GM18951 (cell line): Measurements from ENCODE around the gene ASCC2.
A peak's percentile ranks its signal among the peaks of the same experiment; 100 is the strongest.

Source experiments
- POLR2A ChIP-seq: IDR thresholded peaks from 4 replicates; pipeline ENCODE4 v1.6.1; 2011; ENCODE audit warnings: mild to moderate bottlenecking; ENCODE audit not compliant: insufficient read length, insufficient read depth; ENCODE audit errors: extremely low read depth
- in situ Hi-C: fragments of 300-500 bp; cut with MboI; formaldehyde crosslinking; loops from one replicate; pipeline ENCODE4 v1.12.0; 2022; ENCODE audit warnings: low sequenced_read_pairs, mixed read lengths, inconsistent platforms; ENCODE audit not compliant: unreplicated experiment

The ASCC2 gene

DNA sequence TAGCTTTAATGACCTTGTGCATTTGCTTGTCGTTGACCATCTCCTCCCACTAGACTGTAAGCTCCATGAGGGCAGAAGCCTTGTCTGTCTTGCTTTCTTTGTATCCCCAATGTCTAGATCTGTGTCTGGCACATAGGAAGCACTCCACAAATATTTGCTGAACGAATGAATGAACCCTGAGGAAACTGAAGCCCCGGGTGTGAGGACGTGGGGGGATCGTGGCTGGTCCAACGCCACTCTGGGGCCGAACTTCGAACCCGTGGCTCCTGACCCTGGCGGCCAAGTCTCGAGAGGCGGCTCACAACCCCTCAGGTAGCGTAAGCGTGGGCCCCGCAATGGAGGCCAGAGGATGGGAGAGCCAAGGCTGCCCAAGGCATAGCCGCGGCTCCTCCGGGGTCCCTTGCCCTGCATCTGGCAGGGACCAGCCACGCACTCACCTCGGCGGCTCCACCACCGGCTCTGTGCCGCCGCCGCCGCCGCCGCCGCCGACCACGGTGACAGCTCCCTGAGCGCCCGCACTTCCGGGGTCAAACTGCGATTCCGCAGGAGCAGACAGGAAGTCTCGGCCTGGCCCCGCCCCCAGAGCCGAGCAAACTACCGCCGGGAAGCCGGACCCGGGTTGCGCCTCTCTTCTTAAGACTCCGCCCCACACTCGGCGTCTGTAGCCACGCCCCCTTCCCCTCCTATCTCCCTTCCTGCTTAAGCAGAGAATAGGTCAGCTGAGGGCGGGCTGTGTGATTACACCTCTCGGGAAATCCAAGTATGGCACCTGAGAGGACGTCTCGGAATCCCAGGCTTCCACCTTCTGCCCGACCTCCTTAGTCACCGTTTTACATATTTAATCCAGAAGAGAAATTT is at the start of gene ASCC2:
Gene ASCC2 (minus strand): TSS at position 534 of the 858 bp plus-strand sequence. CDS start 5,949 bp downstream, outside the sequence.
- peak; percentile 92 for TF ChIP-seq POLR2A
- in situ Hi-C loops, result no loop called here

DNA sequence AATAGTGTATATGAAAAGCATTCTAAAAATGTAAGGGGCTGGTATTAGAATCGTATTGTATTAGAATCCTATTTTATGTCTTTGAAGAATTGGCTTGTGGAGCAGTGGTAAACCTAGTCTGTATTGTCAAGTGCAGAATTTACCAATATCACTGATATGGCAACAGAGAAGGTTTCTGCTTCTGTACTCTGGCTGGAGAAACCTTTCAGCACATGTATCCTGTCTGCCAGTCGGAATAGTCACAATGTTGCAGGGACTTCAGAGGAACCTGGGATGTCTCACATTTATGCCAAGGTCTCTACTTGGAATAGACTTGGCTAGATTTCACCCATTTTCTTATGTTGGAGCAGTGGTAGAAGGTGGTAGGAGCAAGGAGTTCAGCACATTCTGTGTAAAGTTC is 49.3 kb upstream of the ASCC2 start:
- TF ChIP-seq POLR2A, result no peak

GRCh38 chr22:29886596-29886995 is 48.5 kb upstream of the ASCC2 start:
- in situ Hi-C loops, result no loop called here
- TF ChIP-seq POLR2A, result no peak

More for the DNA sequence above, 49.3 kb upstream of the ASCC2 start:
- in situ Hi-C loops, result no loop called here

GRCh38 chr22:29885610-29886009 is 47.5 kb upstream of the ASCC2 start:
- in situ Hi-C loops, result no loop called here
- no peak for TF ChIP-seq POLR2A

GRCh38 chr22:29883775-29884097 is 45.7 kb upstream of the ASCC2 start:
- in situ Hi-C loops, result no loop called here

GRCh38 chr22:29883045-29883774 is 45.1 kb upstream of the ASCC2 start, which contains the start of gene MTMR3:
Gene MTMR3, plus strand, starts transcription at chr22:29883174. Its CDS starts 87,886 bp downstream, at chr22:29971060.
- in situ Hi-C loops, result no loop called here
- TF ChIP-seq POLR2A, result peak; percentile 70

More at GRCh38 chr22:29883775-29884097, 45.7 kb upstream of the ASCC2 start:
- TF ChIP-seq POLR2A, result no peak

- TF ChIP-seq POLR2A, result no peak
- in situ Hi-C loops, result no loop called here
These were observed 44.6 kb upstream of the ASCC2 start for GRCh38 chr22:29882716-29883044.

DNA sequence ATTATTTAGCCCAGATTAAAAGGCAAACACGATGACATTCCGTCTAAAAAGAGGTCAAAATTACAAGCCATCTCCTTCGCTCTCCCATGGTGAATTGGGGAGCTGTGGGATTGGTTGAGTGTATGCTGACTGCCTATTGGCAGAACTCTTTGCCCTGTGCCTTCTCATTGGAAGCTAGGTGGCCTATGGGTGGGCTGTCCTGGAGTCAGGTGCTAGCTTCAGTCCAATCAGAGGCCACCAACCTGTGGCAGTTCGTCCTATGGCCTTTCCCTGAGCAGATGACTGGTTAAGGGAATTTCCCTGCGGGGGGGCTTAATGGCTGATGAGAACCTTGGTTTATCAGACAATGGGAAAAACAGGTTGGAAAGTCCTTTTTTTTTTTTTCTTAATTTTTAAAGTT is 41.7 kb upstream of the ASCC2 start:
- TF ChIP-seq POLR2A, result no peak
- in situ Hi-C loops, result no loop called here

- in situ Hi-C loops, result no loop called here
- TF ChIP-seq POLR2A, result no peak
These were observed 39.5 kb upstream of the ASCC2 start for GRCh38 chr22:29877620-29878019.

GRCh38 chr22:29873943-29874342 is 35.9 kb upstream of the ASCC2 start:
- in situ Hi-C loops, result no loop called here
- TF ChIP-seq POLR2A, result no peak

GRCh38 chr22:29872989-29873388 is 34.9 kb upstream of the ASCC2 start:
- in situ Hi-C loops, result no loop called here
- no peak for TF ChIP-seq POLR2A

DNA sequence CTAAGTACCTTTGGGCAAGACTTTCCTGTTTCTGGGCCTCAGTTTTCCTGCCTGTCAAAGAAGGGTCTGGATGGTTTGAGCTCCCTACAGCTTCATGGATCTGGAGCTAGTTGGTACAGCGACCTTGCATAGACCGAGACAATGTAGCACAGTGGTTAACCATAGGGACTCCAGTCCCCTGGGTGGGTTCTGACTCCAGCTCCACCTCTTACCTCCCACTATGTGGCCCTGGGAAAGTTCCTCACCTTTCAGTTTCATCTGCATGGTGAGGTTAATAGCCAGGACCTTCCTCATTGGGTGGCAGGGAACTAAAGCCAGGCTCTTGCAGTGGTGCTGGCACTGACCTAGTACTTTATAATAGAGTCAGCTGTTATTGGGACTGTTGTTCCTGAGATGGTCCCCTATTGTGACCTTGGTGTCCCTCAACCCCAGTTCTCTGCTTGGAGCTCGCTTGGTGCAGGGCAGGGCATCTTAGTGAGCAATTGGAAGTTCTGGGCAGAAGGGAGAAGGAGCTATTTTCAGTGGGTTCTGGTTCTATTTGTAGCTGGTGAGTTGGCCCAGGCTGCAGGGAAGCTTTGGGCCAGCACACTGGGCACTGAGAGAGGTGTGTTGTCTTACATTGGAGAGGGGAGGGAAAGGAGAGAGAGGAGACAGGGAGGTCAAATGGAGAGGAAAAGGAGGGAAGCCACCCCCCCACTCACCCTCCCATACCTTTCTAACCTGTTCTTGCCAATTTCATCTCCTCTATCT is 34.2 kb upstream of the ASCC2 start:
- in situ Hi-C loops, result no loop called here
- no peak for TF ChIP-seq POLR2A

GRCh38 chr22:29871684-29872083 is 33.6 kb upstream of the ASCC2 start:
- in situ Hi-C loops, result no loop called here
- no peak for TF ChIP-seq POLR2A

DNA sequence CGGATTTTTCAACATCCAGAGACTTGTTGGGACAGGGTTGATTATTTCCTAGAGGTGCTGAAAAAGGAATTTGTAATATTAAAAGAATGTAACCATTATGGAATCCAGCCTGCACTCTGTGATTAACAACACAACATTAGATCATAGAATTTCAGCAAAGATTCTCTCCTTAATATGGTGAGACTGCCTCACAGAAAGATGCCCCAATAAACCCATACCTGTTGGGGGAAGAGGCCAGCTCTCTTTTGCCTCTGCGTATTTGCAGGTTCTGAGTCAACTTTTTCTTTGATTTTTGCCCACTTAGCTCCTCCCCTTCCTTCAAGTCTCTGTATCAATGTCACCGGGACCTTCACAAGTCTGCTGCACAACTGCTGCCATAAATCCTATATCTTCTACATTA is 32.5 kb upstream of the ASCC2 start:
- no peak for TF ChIP-seq POLR2A
- in situ Hi-C loops, result no loop called here

DNA sequence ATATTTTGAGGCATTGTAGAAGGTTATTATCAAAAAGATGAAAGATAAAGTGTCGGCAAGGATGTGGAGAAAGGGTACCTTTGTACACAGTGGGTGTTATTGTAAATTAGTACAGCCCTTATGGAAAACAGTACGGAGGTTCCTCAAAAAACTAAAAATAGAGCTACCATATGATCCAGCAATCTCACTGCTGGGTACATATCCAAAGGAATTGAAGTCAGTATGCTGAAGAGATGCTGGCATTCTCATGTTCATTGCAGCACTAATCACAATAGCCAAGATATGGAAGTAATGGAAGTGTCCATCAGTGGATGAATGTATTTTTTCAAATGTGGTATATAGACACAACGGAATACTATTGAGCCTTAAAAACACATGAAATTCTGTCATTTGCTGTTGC is 29.8 kb upstream of the ASCC2 start:
- TF ChIP-seq POLR2A, result no peak

More for the DNA sequence above, 29.8 kb upstream of the ASCC2 start:
- in situ Hi-C loops, result no loop called here
